ENCODE results near the gene CAD. TPM values are rescaled to one million over a fixed set of nuclear protein-coding genes. Genes with fewer than 3 reads are reported as not detected.

The CAD gene
- total and polyA plus RNA-seq, 10 of the 15 experiments (the other 5 are each of a cell fraction or from before 2014, with no cell fraction given), result 7.6 to 119 (median 50.7) TPM

DNA sequence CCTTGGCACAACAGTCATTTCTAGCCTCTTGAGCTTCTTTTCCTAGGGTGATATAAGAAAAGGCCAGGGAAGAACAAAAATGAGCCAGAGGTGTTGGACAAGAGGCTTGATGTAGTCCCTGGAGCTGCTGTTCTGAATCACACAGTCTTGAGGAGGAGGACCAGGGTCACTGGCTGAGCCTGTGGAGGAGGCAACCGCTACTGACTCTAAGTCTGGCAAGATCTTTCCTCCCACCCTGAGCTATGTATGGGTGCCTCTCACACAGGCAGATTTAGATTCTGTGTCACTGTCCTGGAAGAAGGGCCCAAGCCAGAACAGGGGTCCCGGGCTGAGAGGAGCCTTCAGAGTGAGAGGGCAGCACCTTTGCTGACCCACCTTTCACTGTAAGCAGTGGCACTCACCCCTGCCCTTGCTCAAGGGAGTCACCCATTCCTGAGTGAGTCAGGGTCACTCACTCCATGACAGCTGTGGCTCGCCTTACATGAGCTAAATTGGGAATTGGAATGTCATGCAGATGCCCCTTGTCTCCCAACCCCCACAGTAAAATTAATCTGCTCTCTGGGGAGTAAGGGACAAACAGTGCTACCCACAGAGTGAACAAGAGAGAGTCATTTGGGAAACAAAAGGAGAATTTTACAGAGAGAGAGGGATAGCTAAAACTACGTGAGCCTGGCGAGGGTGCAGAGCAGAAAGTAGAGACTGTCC is 64.8 kb downstream of the CAD start, which contains the start of gene TRIM54:
TRIM54 (plus strand) TSS at position 575 of the 705 bp plus-strand sequence. CDS start 303 bp downstream, outside the sequence.
- ChIA-PET SMC1A (ENCODE audit: uncharacterized antibody, unreplicated experiment) (interaction anchor here (0.8 to 3.9 kb wide), 6 partner anchors 11 to 325 kb away, joined by 3 to 21 read pairs (median 7); no protein-coding TSS in a partner anchor), CTCF (interaction anchor here (0.8 to 9.6 kb wide), 12 partner anchors 9 to 319 kb away, joined by 3 to 132 read pairs (median 10); partner anchors contain the start of gene KHK), RAD21 (ENCODE audit: unreplicated experiment) (interaction anchor here (0.6 to 4.1 kb wide), 4 partner anchors 16 to 570 kb away, joined by 3 to 25 read pairs (median 10); no protein-coding TSS in a partner anchor), POLR2A (interaction anchor here (0.7 kb wide), 1 partner anchor 209 kb away, joined by 3 read pairs; no protein-coding TSS in a partner anchor)
- Histone ChIP-seq H3K4me1 (ENCODE audit: control insufficient read depth, insufficient read depth, low read length) (no peaks in the 10 kb centered on the region), H3K27me3 (replicated peaks in 1 of 2; ENCODE audit: control insufficient read depth in 2 of 2, insufficient read depth in 2 of 2, low read length in 1 of 2) (peaks cover 0 to 6% of the 10 kb centered on the region in 2 experiments; a peak in 2 of 4 replicates), H3K36me3 (ENCODE audit: control insufficient read depth in 2 of 2, insufficient read depth in 2 of 2, low read length in 1 of 2) (no peaks in the 10 kb centered on the region), H2AFZ (ENCODE audit: control insufficient read depth, low read depth, low read length) (no peak within 1 kb of the TSS), H4K20me1 (ENCODE audit: control insufficient read depth, insufficient read depth) (no peaks in the 10 kb centered on the region), H3K9ac (ENCODE audit: control insufficient read depth, insufficient read depth, low read length) (no peak within 1 kb of the TSS), H3K9me3 (replicated peaks; ENCODE audit: control insufficient read depth, insufficient read depth, low read length) (no peaks in the 10 kb centered on the region), H3K27ac (ENCODE audit: control insufficient read depth, insufficient read depth) (no peak within 1 kb of the TSS), H3K4me3 (no peak within 1 kb of the TSS), H3K4me2 (ENCODE audit: control insufficient read depth, insufficient read depth) (no peak within 1 kb of the TSS), H3K79me2 (ENCODE audit: control insufficient read depth, insufficient read depth, low read length) (no peaks in the 10 kb centered on the region)
- BruUV-seq (replicated peaks), result no TSS peak
- ATAC-seq (no peak), DNase-seq (ENCODE audit: low read depth, low spot score) (no peak), FAIRE-seq (no peak)
- intact Hi-C loops (cut with micrococcal nuclease; ENCODE audit: unreplicated experiment) (loop anchor here (2.0 to 10.0 kb wide), 2 partner anchors 107 to 321 kb away; no protein-coding TSS in a partner anchor), in situ Hi-C loops (cut with MboI) (loop anchor here (5.0 kb wide), 2 partner anchors 185 to 320 kb away; no protein-coding TSS in a partner anchor)
- under 1% methylated on average over 5 of the region's 5 CpGs for WGBS (ENCODE audit: insufficient coverage, insufficient replicate concordance, low lambda C conversion rate, missing lambda C conversion rate)
- TF ChIP-seq CHD1 (IDR thresholded peaks at IDR 0.05; ENCODE audit: low read depth, low read length) (no peak), EED (IDR thresholded peaks at IDR 0.05; ENCODE audit: low read depth) (no peak), HCFC1 (IDR thresholded peaks at IDR 0.05; ENCODE audit: low read length) (no peak), SP1 (IDR thresholded peaks at IDR 0.05; ENCODE audit: low read depth, low read length) (no peak)
- TF ChIP-seq, protein P1, sequence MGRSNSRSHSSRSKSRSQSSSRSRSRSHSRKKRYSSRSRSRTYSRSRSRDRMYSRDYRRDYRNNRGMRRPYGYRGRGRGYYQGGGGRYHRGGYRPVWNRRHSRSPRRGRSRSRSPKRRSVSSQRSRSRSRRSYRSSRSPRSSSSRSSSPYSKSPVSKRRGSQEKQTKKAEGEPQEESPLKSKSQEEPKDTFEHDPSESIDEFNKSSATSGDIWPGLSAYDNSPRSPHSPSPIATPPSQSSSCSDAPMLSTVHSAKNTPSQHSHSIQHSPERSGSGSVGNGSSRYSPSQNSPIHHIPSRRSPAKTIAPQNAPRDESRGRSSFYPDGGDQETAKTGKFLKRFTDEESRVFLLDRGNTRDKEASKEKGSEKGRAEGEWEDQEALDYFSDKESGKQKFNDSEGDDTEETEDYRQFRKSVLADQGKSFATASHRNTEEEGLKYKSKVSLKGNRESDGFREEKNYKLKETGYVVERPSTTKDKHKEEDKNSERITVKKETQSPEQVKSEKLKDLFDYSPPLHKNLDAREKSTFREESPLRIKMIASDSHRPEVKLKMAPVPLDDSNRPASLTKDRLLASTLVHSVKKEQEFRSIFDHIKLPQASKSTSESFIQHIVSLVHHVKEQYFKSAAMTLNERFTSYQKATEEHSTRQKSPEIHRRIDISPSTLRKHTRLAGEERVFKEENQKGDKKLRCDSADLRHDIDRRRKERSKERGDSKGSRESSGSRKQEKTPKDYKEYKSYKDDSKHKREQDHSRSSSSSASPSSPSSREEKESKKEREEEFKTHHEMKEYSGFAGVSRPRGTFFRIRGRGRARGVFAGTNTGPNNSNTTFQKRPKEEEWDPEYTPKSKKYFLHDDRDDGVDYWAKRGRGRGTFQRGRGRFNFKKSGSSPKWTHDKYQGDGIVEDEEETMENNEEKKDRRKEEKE (IDR thresholded peaks at IDR 0.05), result no peak

All from GM12878 (cell line).